Activated CD8-positive, alpha-beta memory T cell treated with anti-CD3 and anti-CD28 coated beads for 1 hour (primary cell): ENCODE results near the gene HABP4.

Source experiments
- DNase-seq, 2 donors: peaks; one replicate each; pipeline ENCODE4 v3.0.0-alpha.2; 2020; ENCODE audit warnings: low read depth in 1 of 2; ENCODE audit errors: extremely low read depth in 1 of 2

The HABP4 gene

GRCh38 chr9:96467784-96468183, 17.8 kb downstream of the HABP4 start:
- no peak for DNase-seq

DNA sequence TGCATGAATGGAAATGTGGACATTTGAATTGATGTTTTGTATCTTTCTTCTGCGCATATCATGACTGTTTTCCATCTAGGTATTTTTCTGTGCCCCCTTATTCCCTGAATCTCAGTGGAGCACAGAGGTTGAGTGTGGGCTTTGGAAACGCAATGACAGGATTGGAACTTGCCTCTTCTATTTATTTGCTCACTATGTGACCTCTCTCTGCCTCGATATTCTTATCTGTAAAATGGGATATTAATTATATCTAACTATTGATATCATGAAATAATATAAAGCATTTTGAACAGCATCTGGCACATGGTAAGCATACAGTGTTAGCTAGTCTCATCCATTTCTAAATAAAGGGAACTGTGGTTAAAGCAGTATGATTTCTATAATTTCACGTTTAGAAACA, 26.0 kb downstream of the HABP4 start:
- DNase-seq = no peak

DNA sequence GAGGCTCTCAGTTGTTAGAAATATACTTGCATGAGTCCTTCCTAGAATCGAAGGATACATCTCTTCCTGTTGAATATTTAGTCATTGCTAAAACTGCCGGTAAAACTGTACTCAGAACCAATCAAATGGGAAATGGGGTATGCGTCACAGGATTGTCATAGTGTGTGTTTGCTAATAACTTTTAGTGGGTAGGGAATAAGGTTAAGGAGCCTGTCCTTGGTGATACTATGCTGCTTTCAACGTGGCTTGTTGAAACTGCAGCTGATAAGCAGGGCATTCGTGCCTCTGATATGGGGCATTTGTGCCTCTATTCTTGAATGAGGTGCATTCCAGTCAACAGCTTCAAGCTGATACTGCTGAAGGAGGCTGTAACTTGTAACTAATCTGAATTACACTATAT, 26.6 kb downstream of the HABP4 start:
- DNase-seq = no peak

- no peak for DNase-seq
Measured at GRCh38 chr9:96478829-96479371, 28.9 kb downstream of the HABP4 start.

DNA sequence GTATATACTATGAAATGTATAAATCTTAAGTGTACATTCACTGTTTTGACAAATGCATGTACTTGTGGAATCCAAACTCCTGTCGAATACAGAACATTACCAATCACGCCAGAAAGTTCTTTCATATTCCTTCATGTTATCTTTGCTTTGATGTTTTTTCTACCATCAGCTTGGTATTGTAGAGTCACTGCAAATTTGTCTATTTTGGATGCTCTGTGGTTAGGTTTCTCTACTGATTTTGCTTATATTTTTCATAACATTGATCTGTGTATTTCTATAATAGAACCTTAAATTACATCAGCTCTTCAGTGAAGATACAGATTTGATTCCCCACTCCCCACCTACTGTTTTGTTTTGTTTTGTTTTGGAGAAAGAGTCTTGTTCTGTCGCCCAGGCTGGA, 30.8 kb downstream of the HABP4 start:
- no peak for DNase-seq

GRCh38 chr9:96482476-96482875, 32.5 kb downstream of the HABP4 start:
- DNase-seq = no peak

- no peak for DNase-seq
Measured at GRCh38 chr9:96483197-96483596, 33.2 kb downstream of the HABP4 start.

DNA sequence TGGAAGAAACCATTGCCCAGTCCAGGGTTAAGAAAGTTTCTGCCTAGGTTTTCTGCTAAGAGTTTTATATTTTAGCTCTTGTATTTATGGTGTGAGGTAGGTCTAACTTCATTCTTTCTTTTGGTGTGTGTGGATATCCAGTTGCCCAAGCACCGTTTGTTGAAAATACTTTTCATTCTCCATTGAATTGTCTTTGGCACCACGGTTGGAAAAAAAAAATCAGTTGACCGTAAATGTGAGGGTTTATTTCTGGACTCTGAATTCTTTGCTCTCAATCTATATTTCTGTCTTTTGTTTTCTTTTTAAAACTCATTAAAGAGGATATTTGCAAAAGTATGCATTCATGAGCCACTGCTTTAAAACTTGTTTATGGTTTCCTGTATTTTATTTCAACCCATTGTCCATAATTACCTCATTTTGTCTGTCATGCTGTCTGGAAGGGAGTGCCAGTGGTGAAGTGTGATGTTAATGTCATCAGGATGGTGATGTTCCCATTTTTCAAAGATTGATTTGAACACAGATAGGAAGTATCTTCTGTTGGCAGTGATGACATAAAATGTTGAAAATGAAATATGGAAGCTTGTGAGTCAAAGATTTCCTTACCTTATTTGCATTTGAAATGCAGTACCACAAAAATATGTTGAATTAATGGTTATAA, 33.9 kb downstream of the HABP4 start:
- DNase-seq = no peak

GRCh38 chr9:96484521-96484931, 34.6 kb downstream of the HABP4 start:
- DNase-seq = no peak

DNA sequence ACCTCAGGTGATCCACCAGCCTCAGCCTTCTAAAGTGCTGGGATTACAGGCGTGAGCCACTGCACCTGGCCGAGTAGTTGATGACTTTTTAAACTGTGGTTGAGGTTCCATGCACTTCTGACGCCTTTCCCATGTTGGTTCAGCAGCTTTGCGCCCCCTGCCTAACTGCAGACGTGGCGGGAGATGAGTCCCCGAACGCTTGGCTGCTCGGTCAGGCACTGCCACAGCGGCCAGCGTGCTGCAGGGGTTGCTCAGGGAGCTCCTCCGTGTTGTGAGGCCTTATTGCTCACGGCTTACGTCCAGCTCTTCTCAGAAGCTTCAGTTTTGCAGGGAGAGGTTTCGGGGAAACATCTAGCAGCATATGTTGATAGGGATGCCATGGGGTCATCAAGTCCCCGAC, 35.3 kb downstream of the HABP4 start:
- DNase-seq = no peak

DNA sequence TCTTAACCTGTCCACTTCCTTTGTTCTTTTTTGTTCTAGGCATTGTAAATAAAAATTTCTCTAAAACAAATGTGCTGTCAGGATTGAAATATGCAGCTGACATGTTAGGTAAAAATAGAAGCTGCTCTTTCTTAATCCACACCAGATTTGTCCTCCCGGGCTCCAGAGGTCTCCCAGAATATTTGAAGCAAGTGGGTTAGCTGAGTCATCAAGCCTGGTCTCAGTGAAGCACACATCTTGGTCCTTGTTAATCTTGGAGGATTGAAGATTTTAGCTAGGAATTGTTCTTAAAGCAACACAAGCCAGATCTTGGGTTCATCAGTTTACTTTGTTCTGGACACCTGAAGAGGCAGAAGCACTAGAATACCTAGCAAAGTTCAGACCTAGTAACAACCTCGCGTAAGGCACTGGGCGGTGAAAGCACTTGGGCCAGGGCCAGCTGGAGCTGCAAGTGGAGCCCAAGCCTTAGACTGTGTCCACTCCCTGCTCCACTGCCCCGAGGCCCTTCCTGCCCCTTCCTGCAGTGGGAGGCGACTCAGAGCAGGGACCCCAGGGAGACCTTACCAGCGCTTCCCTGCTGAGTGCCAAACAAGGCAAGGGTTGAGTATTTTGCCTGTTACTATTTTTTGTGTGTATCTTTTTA, 36.5 kb downstream of the HABP4 start:
- DNase-seq = no peak

- DNase-seq = no peak
Measured at GRCh38 chr9:96487029-96487396, 37.0 kb downstream of the HABP4 start.

GRCh38 chr9:96487949-96488348, 38.0 kb downstream of the HABP4 start:
- no peak for DNase-seq

GRCh38 chr9:96489482-96489979, 39.6 kb downstream of the HABP4 start:
- no peak for DNase-seq

- DNase-seq = no peak
Measured at GRCh38 chr9:96490534-96491078, 40.6 kb downstream of the HABP4 start.

DNA sequence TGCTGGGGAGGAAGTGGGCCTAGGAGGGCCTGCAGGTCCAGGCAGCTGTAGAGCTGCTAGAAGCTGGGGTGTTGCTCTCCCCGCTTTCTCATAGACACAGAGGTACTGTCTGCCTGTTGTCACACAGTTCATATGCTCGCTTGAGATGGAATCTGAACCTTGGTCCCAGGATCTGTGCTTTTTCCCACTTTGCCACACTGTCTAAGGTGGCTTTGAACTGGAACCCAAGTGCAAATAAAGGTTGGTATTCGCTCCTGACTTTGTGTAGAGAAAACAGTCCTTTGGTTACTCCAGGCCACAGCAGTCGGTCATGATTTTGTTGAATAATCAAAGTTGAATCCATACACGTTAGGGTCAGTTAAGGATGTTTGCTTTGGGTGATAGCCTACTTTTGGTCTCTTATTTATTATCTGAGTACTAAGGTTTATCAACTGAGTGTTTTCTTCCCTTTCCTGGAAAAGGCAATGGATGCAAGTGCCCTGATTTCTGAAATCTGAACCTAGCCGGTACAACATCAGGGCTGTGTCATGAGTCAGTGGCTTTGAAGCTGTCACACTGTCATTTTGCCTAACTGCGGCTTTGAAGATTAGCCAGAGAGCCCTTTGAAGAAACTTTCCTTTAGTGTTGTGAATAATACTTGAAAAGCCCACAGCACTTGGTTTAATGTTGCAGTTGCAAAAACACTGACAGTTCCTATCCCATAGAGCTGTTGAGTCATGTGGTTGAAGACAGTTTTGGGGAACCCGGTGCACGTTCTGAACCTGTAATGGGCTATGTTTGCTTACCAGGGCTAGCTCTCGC, 41.3 kb downstream of the HABP4 start:
- no peak for DNase-seq

DNA sequence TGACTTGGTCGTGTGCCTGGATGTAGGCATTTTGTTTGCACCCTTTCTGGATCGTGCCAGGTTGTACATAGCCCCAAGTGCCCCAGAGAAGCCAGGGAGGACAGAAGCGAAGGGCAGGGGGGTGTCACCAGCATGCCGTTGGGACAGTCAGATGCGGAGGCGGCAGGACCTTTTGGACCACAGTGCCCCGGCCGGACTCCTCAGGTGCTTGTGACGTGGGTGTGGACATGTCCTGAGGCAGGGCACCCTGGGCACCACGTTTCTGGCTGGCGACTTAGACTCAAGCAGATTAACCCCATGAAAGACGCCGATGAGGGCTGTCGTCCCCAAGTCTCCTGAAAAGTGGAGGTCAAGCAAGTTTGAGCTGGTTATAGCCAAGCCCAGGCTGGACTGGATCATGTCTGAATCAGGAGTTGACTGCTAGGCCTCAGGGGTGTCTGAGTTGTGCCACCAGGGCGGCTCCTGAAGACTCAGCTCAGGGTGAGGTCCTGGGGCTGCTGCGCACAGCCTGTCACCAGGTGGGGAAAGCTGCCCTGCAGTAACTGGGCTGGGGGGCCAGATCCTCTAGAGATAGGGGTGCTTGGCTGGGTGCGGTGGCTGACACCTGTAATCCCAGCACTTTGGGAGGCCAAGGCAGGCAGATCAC, 42.0 kb downstream of the HABP4 start:
- DNase-seq = no peak

- no peak for DNase-seq
Measured at GRCh38 chr9:96492993-96493531, 43.1 kb downstream of the HABP4 start.

- no peak for DNase-seq
Measured at GRCh38 chr9:96493757-96494156, 43.8 kb downstream of the HABP4 start.

GRCh38 chr9:96494215-96494800, 44.3 kb downstream of the HABP4 start:
- no peak for DNase-seq
